GM21723 (cell line): Measurements from ENCODE around the gene TMCC2.

ENCODE experiments used
- ATAC-seq: cut with Tn5 transposase; IDR thresholded peaks from one replicate; pipeline ENCODE4 v1.9.1; 2021; ENCODE audit warnings: mild to moderate bottlenecking, moderate library complexity; ENCODE audit not compliant: unreplicated experiment

The TMCC2 gene

GRCh38 chr1:205319081-205320018, 91.6 kb downstream of the TMCC2 start:
- no peak for ATAC-seq

DNA sequence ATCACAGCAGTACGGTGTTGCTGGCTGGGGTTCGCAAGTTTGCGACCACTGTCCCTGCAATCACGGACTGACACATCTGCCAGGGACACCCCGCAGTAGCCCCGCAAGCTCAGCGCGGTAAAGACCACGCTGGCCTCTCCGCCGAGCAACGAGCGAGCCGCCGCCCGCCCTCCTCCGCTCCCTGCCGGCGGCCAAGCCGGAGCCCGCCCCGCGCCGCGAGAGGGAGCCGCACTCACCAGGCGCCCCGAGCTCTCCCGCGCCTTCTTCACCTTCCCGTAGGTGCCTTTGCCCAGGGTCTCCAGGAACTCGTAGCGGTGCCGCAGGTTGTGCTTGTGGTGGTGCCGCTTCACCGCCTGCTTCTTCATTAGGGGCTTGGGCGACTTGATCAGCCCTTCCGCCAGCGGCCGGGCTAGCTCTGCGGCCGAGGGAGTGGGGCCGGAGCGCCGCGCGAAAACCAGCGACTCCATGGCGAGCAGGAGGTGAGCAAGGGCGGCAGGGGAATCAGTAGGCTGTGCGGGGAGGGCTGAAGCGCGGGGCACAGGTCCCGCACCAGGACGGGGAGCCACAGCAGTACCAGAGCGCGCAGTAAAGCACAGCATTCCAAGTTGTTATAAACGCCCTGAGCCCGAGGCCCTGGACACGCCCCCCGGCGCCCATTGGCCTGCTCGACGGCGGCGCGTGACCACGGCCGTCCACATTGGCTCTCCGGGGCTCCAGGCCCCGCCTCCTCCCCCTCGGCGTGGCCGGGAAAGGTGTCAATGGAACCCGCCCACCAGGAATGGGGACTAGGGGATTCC, 93.6 kb downstream of the TMCC2 start, which contains the start of gene NUAK2:
TSS of gene NUAK2 (minus strand) at position 584 of the 797 bp plus-strand sequence. CDS start at position 467, 117 bp downstream.
- peak; percentile 58 for ATAC-seq

- no peak for ATAC-seq
Measured at GRCh38 chr1:205321959-205322283, 94.2 kb downstream of the TMCC2 start.
